Spleen (tissue), 7 donors: ENCODE results near the gene MAG.

Experiments
- CTCF ChIP-seq, 11 experiments: fragments of 200-600 bp in 7 of 11; fragments of 450-650 bp in 4 of 11; sonication (generic) in 4 of 11; IDR thresholded peaks in 8 of 11; conservative IDR thresholded peaks in 3 of 11; 1 replicate in 7 of 11; 2 replicates in 4 of 11; pipeline versions ENCODE4 v1.4.0 to v1.8.0; 2016 to 2021; ENCODE audit warnings: antibody characterized with exemption in 11 of 11, inconsistent platforms in 4 of 11, mild to moderate bottlenecking in 1 of 11
- POLR2A ChIP-seq, 3 donors: fragments of 450-650 bp; IDR thresholded peaks; one replicate each; pipeline ENCODE4 v1.5.1; 2017; ENCODE audit warnings: antibody characterized with exemption in 3 of 3, mild to moderate bottlenecking in 1 of 3
- donor health status: DM: no; HTN: no; CAD: no; lungs with moderate emphysema.
- donor health status: DM: no; HTN: no; CAD: no.
- donor health status: DM: no; HTN: no; CAD: no.

DNA sequence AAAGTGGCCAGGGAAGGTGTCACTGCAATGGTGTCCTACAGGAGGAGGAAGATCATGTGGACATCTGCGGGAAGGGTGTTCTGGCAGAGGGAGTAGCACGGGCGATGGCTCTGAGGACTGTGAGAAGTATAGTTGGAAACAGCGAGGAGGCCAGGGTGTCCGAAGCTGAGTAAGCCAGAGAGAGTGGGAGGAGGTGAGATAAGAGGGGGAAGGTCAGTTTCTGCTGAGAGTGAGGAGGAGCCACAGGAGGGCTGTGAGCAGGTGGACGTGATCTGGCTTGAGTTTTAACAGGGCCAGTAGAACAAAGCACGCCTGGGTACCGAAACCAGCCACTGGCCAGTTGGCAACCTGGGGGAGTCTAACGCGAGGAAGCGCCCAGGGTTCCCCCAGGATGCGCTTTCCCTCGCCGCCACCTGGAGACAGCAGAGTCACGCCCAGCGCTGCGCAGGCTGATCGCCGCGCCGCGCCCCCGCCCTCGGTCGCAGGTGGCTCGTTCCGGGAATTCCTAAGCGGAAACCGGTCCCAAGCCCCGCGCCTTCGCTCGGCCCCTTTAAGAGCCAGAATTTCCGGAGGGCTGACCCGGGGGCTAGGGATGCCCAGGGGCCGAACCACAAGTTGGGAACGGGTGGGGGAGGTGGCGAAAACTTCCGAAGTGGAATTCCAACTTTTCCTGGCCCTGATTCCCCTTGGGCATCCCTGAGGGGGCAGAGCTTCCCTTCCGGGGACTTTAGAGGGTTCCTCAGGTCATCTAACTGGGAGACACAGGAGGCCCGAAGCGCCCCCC lies 44.2 kb upstream of the MAG start:
- TF ChIP-seq POLR2A (IDR thresholded peaks at IDR 0.05) (no peak), CTCF (IDR thresholded peaks at IDR 0.05 in 8 of 11, conservative IDR thresholded peaks at IDR 0.05 in 3 of 11) (peak in 8 of 11 experiments; percentile 24 to 63 (median 52))
